Effector memory CD8-positive, alpha-beta T cell (primary cell): ENCODE data around the gene GPR12.
A peak's percentile ranks its signal among the peaks of the same experiment; 100 is the strongest.
"Not testable (repeated sequence)": the region's sequence is repeated elsewhere in the genome, so short reads cannot be mapped to it uniquely, and the experiment has no call there.

Source experiments
- ATAC-seq: fragments of 150-1000 bp; cut with Tn5 transposase; replicated peaks from 2 replicates; pipeline ENCODE4 v1.10.0; 2021; ENCODE audit warnings: mild to moderate bottlenecking, moderate library complexity
- DNase-seq, 3 experiments: peaks; one replicate each; pipeline ENCODE4 v3.0.0; 2021
- H3K27ac Mint-ChIP-seq, 2 donors: one replicate each; pipeline ENCODE4 v1.8.0; 2022; ENCODE audit warnings: mild to moderate bottlenecking in 2 of 2, mixed read lengths in 2 of 2, moderate library complexity in 2 of 2
- H3K27me3 Mint-ChIP-seq, 2 donors: one replicate each; pipeline ENCODE4 v1.8.0; 2022; ENCODE audit warnings: mixed read lengths in 2 of 2
- H3K36me3 Mint-ChIP-seq: one replicate; pipeline ENCODE4 v1.8.0; 2022; ENCODE audit warnings: mild to moderate bottlenecking, moderate library complexity, mixed read lengths; ENCODE audit not compliant: insufficient read depth
- H3K4me1 Mint-ChIP-seq, 2 donors: one replicate each; pipeline ENCODE4 v1.8.0; 2022; ENCODE audit warnings: low read depth in 2 of 2, mixed read lengths in 2 of 2
- H3K4me3 Mint-ChIP-seq, 2 donors: one replicate each; pipeline ENCODE4 v1.8.0; 2022; ENCODE audit warnings: mild to moderate bottlenecking in 2 of 2, mixed read lengths in 2 of 2, moderate library complexity in 2 of 2
- H3K9me3 Mint-ChIP-seq, 2 donors: one replicate each; pipeline ENCODE4 v1.8.0; 2022; ENCODE audit warnings: mixed read lengths in 2 of 2

The GPR12 gene

GRCh38 chr13:26727122-26727521 lies 33.5 kb downstream of the GPR12 start:
- ATAC-seq (no peak), DNase-seq (no peak)
- Mint-ChIP-seq H3K9me3 (no peaks in the 10 kb centered on the region), H3K27me3 (no peaks in the 10 kb centered on the region), H3K4me1 (peaks cover 4 to 8% of the 10 kb centered on the region in 2 donors), H3K27ac (no peak overlapping the region), H3K36me3 (no peaks in the 10 kb centered on the region), H3K4me3 (no peak overlapping the region)

DNA sequence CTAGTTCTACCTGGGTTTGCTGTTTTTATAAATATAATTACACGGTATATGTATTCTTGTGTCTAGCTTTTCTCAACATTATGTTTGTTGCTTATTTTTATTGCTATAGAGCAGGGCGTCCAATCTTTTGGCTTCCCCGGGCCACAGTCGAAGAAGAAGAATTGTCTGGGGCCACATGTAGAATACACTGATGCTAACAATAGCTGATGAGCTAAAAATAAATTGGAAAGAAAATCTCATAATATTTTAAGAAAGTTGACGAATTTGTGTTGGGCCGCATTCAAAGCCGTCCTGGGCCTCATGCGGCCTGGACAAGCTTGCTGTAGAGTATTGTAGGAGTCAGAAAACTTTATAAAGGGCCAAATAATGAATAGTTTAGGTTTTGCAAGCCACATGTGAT lies 33.9 kb downstream of the GPR12 start:
- Mint-ChIP-seq H3K36me3 (no peaks in the 10 kb centered on the region), H3K4me1 (peaks cover 9 to 11% of the 10 kb centered on the region in 2 donors), H3K4me3 (no peak overlapping the region), H3K9me3 (no peaks in the 10 kb centered on the region), H3K27me3 (no peaks in the 10 kb centered on the region), H3K27ac (peak overlapping the region in 1 of 2 donors; percentile 32)
- ATAC-seq: no peak
- no peak for DNase-seq

DNA sequence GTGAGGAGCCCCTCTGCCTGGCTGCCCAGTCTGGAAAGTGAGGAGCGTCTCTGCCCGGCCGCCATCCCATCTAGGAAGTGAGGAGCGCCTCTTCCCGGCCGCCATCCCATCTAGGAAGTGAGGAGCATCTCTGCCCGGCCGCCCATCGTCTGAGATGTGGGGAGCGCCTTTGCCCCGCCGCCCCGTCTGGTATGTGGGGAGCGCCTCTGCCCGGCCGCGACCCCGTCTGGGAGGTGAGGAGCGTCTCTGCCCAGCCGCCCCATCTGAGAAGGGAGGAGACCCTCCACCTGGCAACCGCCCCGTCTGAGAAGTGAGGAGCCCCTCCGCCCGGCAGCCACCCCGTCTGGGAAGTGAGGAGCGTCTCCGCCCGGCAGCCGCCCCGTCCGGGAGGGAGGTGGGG lies 37.0 kb downstream of the GPR12 start:
- H3K4me1 Mint-ChIP-seq: peaks cover 25 to 29% of the 10 kb centered on the region in 2 donors
- DNase-seq, H3K36me3 Mint-ChIP-seq, H3K4me3 Mint-ChIP-seq, H3K27me3 Mint-ChIP-seq, H3K9me3 Mint-ChIP-seq, H3K27ac Mint-ChIP-seq, ATAC-seq: not testable (repeated sequence)

DNA sequence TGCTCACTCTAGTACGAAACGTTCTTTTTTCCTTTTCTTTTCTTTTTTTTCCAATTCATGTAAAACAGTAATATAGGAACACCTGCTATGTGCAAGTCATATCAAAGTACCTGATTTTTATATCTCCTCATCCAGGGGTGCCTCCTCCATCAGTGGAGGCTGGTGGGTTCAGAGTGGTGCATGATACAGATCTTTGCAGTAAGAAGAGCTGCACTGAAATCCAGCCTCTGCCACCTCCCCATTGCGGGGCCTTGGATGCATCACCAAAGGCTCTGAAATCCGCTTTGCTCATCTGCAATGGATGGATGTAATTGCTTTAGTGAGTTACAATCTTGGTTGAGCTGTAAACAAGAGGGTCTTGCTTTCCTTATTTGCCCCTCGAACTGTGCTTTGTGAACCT lies 38.3 kb downstream of the GPR12 start:
- Mint-ChIP-seq H3K4me3 (peak overlapping the region; percentile 82 to 90), H3K27me3 (no peaks in the 10 kb centered on the region), H3K9me3 (no peaks in the 10 kb centered on the region), H3K27ac (peak overlapping the region; percentile 70 to 91), H3K4me1 (peaks cover 25 to 26% of the 10 kb centered on the region in 2 donors), H3K36me3 (peaks cover 5% of the 10 kb centered on the region)
- ATAC-seq (no peak), DNase-seq (no peak)

DNA sequence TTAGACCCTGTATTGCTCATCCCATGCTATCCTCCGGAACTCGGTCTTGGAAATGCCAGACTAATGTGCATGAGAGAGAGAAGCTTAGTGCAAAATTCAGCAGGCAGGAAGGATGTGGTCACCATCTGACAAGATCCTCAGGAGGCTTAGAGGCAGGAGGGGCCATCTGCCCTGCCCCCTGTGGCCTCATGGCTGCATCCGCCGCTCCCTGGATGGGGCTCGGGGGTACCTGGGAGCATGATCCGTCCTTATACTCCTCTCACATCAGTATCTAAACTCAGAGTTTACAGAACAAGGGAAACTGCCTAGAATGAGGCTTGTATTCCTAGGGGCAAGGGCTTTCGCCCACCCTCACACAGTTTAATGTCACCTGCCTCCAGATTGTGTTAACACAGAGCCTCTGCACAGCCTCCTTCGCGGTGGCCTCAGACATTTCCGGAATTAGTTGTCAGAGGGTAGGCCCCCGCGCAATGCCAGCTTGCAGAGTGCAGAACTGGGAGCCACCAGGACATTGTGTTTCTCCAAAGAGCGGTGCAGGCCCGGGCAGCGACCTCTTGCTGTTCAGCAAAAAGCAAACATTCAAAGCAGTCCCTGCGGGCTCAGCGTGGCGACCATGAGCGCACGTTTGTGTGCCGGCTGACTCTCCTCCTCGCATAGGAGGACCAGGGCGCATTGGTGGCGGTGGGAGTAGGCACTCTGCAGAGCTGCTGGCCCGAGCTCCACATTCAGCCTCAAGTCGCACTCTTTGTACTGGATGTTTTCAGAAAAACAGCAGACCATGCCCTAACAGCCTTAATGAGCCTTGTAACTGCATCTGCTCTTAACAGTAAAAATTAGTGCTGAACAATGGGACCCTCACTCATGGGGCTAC lies 39.1 kb downstream of the GPR12 start:
- peaks cover 25 to 26% of the 10 kb centered on the region in 2 donors for H3K4me1 Mint-ChIP-seq
- DNase-seq (peak; percentile 20 to 29 (median 22)), ATAC-seq (peak; percentile 85)
- peak overlapping the region; percentile 70 to 91 for H3K27ac Mint-ChIP-seq
- peaks cover 5% of the 10 kb centered on the region for H3K36me3 Mint-ChIP-seq
- peak overlapping the region; percentile 82 to 90 for H3K4me3 Mint-ChIP-seq
- no peaks in the 10 kb centered on the region for H3K27me3 Mint-ChIP-seq
- H3K9me3 Mint-ChIP-seq: no peaks in the 10 kb centered on the region

DNA sequence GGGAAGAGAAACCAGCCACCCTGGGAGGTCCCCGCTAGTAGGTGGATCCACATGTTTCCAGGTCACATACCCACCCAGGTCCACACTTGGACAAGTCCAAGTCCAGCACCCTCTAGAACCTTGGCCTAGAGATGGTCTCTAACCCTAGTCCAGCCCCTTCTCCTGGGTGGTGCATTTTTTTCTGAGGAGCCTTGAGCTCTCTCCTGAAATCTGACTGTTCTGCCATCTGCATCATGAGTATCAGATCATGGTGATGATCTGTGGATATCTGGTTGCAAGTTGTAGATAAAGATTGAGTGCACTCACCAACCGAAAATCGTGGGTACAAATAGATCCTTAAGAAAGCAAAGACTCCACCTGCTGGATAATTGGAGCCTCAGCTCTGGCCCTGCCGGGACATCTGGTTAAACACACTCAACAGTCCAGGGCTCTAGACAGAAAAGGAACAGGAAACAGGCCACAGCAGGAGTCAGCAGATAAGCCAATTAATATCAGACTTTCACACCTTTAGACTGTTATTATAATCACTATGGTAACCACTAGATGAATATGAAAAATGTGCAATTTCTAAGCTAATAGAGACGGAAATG lies 41.1 kb downstream of the GPR12 start:
- H3K27me3 Mint-ChIP-seq: no peaks in the 10 kb centered on the region
- peak overlapping the region; percentile 44 to 47 for H3K27ac Mint-ChIP-seq
- no peaks in the 10 kb centered on the region for H3K9me3 Mint-ChIP-seq
- H3K36me3 Mint-ChIP-seq: peaks cover 5% of the 10 kb centered on the region
- DNase-seq (no peak), ATAC-seq (no peak)
- peak overlapping the region in 1 of 2 donors; percentile 8 for H3K4me3 Mint-ChIP-seq
- peaks cover 25 to 26% of the 10 kb centered on the region in 2 donors for H3K4me1 Mint-ChIP-seq

GRCh38 chr13:26718872-26719271 lies 41.7 kb downstream of the GPR12 start:
- H3K9me3 Mint-ChIP-seq: no peaks in the 10 kb centered on the region
- peaks cover 25 to 26% of the 10 kb centered on the region in 2 donors for H3K4me1 Mint-ChIP-seq
- peaks cover 5% of the 10 kb centered on the region for H3K36me3 Mint-ChIP-seq
- peak overlapping the region; percentile 44 to 47 for H3K27ac Mint-ChIP-seq
- DNase-seq: no peak
- ATAC-seq: no peak
- no peak overlapping the region for H3K4me3 Mint-ChIP-seq
- H3K27me3 Mint-ChIP-seq: no peaks in the 10 kb centered on the region

GRCh38 chr13:26718146-26718545 lies 42.4 kb downstream of the GPR12 start:
- Mint-ChIP-seq H3K27ac (peak overlapping the region; percentile 25 to 44), H3K9me3 (no peaks in the 10 kb centered on the region), H3K27me3 (no peaks in the 10 kb centered on the region), H3K4me1 (peaks cover 25 to 26% of the 10 kb centered on the region in 2 donors), H3K4me3 (no peak overlapping the region), H3K36me3 (peaks cover 5% of the 10 kb centered on the region)
- no peak for DNase-seq
- no peak for ATAC-seq

DNA sequence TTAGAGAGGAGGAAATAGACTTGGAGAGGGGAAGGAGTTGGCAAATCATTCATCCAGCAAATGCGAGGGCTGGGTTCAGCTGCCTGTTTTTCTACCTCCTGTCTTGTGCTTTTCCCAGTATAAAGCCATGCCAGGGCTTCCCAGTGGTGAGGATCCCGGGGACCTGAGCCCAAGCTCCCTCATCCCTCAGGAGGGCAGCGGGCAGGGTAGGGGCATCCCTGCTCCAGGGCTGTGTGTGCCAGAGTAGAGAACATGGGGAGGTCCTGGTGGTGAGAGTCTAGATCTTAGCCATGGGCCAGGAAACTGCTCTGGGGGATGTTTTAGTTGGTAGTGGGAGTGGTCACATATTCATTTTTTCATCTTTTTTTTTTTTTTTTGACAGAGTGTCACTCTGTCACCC lies 43.6 kb downstream of the GPR12 start:
- Mint-ChIP-seq H3K4me3 (no peak overlapping the region), H3K27me3 (no peaks in the 10 kb centered on the region), H3K9me3 (no peaks in the 10 kb centered on the region), H3K36me3 (peaks cover 5% of the 10 kb centered on the region), H3K27ac (peak overlapping the region in 1 of 2 donors; percentile 25), H3K4me1 (peaks cover 19 to 20% of the 10 kb centered on the region in 2 donors)
- no peak for ATAC-seq
- DNase-seq: no peak

GRCh38 chr13:26713341-26713740 lies 47.2 kb downstream of the GPR12 start:
- Mint-ChIP-seq H3K4me1 (peaks cover 0 to 1% of the 10 kb centered on the region in 2 donors), H3K27ac (no peak overlapping the region), H3K27me3 (no peaks in the 10 kb centered on the region), H3K9me3 (no peaks in the 10 kb centered on the region), H3K4me3 (no peak overlapping the region), H3K36me3 (no peaks in the 10 kb centered on the region)
- DNase-seq (no peak), ATAC-seq (no peak)

- Mint-ChIP-seq H3K27me3 (peaks cover 0 to 2% of the 10 kb centered on the region in 2 donors), H3K36me3 (no peaks in the 10 kb centered on the region), H3K9me3 (no peaks in the 10 kb centered on the region), H3K4me1 (peaks cover 0 to 1% of the 10 kb centered on the region in 2 donors), H3K27ac (no peak overlapping the region), H3K4me3 (no peak overlapping the region)
- DNase-seq (no peak), ATAC-seq (no peak)
Observed at GRCh38 chr13:26711211-26711610, 49.4 kb downstream of the GPR12 start.

- Mint-ChIP-seq H3K27me3 (peaks cover 8 to 13% of the 10 kb centered on the region in 2 donors), H3K4me3 (no peak overlapping the region), H3K36me3 (no peaks in the 10 kb centered on the region), H3K9me3 (no peaks in the 10 kb centered on the region), H3K27ac (no peak overlapping the region), H3K4me1 (peaks cover 0 to 1% of the 10 kb centered on the region in 2 donors)
- ATAC-seq (no peak), DNase-seq (no peak)
Observed at GRCh38 chr13:26710166-26710565, 50.4 kb downstream of the GPR12 start.

GRCh38 chr13:26709461-26709860 lies 51.1 kb downstream of the GPR12 start:
- ATAC-seq (no peak), DNase-seq (no peak)
- Mint-ChIP-seq H3K36me3 (no peaks in the 10 kb centered on the region), H3K9me3 (no peaks in the 10 kb centered on the region), H3K4me1 (peaks cover 0 to 1% of the 10 kb centered on the region in 2 donors), H3K27me3 (peaks cover 8 to 14% of the 10 kb centered on the region in 2 donors), H3K27ac (no peak overlapping the region), H3K4me3 (no peak overlapping the region)

DNA sequence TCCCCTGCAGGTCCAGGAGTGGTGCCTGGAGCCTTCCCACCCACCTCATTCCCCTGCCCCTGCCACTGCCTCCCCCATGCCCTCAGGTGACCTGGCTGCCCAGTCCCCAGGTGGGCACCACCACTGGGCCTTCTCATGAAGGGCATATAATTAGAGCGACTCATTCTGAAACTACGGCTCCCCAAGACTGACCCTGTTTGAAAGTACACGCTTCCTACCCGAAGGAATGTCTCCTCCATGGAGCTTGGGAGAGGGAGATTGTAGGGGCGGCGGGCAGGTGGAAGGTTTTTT lies 52.6 kb downstream of the GPR12 start:
- Mint-ChIP-seq H3K27me3 (peaks cover 8 to 14% of the 10 kb centered on the region in 2 donors), H3K36me3 (no peaks in the 10 kb centered on the region), H3K9me3 (no peaks in the 10 kb centered on the region), H3K4me3 (no peak overlapping the region), H3K27ac (no peak overlapping the region), H3K4me1 (peaks cover 0 to 1% of the 10 kb centered on the region in 2 donors)
- DNase-seq (no peak), ATAC-seq (no peak)
